Measurements from ENCODE around the gene CFAP100.

The CFAP100 gene

GRCh38 chr3:126438746-126439145, 44.0 kb downstream of the CFAP100 start:
- H3K4me3 ChIP-seq (ENCODE audit: low read length) = no peak overlapping the region
- TF ChIP-seq, protein P1, sequence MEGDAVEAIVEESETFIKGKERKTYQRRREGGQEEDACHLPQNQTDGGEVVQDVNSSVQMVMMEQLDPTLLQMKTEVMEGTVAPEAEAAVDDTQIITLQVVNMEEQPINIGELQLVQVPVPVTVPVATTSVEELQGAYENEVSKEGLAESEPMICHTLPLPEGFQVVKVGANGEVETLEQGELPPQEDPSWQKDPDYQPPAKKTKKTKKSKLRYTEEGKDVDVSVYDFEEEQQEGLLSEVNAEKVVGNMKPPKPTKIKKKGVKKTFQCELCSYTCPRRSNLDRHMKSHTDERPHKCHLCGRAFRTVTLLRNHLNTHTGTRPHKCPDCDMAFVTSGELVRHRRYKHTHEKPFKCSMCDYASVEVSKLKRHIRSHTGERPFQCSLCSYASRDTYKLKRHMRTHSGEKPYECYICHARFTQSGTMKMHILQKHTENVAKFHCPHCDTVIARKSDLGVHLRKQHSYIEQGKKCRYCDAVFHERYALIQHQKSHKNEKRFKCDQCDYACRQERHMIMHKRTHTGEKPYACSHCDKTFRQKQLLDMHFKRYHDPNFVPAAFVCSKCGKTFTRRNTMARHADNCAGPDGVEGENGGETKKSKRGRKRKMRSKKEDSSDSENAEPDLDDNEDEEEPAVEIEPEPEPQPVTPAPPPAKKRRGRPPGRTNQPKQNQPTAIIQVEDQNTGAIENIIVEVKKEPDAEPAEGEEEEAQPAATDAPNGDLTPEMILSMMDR (conservative IDR thresholded peaks at IDR 0.05; ENCODE audit: low read length) = no peak
- DNase-seq (ENCODE audit: low read depth) = no peak

DNA sequence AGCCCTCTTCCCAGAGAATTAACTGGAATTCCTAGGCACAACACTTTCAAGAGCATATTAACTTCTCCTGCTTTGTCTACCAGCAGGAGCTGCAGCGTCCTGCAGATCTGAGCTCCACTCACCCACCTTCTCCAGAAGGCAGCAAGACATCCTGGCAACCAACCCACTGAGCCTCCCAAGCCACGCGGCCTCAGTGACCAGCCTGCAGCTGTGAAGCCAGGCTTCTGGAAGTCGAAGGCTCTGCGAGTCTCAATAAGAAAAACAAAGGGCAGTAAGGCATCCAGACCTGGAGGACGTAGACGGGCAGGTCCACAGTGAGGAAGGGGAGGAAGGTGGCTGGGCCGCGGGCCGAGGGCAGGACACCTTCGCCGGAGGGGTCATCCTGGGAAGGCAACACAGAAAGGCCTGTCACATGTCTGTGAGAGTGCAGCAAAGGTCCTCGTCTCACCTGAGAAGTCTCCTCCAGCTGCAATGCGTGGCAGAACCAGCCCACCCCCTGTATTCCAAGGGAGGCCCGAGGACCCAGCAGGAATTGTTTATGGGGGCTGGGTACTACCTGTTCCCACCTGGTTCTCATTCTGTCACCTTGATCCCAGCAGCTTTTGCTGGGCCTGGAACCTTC, 44.7 kb downstream of the CFAP100 start:
- no peak for DNase-seq (ENCODE audit: low read depth)
- TF ChIP-seq, protein P1 (conservative IDR thresholded peaks at IDR 0.05; ENCODE audit: low read length) = no peak
- H3K4me3 ChIP-seq (ENCODE audit: low read length) = no peak overlapping the region

GRCh38 chr3:126439968-126440708, 45.4 kb downstream of the CFAP100 start:
- TF ChIP-seq, protein P1 (conservative IDR thresholded peaks at IDR 0.05; ENCODE audit: low read length) = no peak
- H3K4me3 ChIP-seq (ENCODE audit: low read length) = no peak overlapping the region
- no peak for DNase-seq (ENCODE audit: low read depth)

- DNase-seq (ENCODE audit: low read depth) = no peak
- TF ChIP-seq, protein P1 (conservative IDR thresholded peaks at IDR 0.05; ENCODE audit: low read length) = no peak
- no peak overlapping the region for H3K4me3 ChIP-seq (ENCODE audit: low read length)
Measured at GRCh38 chr3:126440709-126440995, 45.9 kb downstream of the CFAP100 start.

GRCh38 chr3:126441256-126441880, 46.7 kb downstream of the CFAP100 start:
- DNase-seq (ENCODE audit: low read depth) = no peak
- TF ChIP-seq, protein P1 (conservative IDR thresholded peaks at IDR 0.05; ENCODE audit: low read length) = no peak
- no peak overlapping the region for H3K4me3 ChIP-seq (ENCODE audit: low read length)

DNA sequence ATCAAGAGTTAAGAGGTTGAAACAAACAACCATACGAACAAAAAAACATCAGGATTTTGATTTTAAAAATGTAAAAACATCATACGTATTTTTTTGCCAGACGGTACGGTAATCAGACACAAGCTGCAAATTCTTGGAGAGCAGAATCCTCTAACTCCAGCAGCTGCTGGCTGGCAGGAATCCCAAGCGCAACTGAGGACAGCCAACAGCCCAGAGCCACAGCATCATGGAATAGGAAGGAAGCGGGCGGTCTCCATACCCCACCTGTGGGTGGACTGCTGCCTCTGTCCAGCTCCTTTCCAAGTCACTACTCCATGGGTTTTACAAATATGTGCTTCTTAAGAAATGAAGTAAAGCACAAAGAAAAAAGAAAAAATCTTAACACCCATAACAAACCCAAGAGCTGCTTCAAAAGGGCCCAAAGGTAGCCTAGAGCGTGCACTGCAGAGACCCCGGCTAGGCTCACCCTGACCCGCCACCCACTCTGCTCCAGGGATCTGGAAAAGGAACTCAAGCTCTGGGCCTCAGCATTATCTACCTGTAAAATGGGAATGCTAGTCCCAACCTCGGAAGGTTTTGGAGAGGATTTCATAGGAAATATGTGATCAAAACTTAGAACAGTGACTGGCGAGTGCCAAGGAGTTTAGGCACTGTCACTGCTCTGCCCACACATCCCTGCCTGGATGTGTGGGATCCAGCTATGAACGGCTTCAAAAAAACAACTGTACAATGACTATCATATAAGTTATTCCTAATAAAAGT, 47.6 kb downstream of the CFAP100 start:
- DNase-seq (ENCODE audit: low read depth) = no peak
- TF ChIP-seq, protein P1 (conservative IDR thresholded peaks at IDR 0.05; ENCODE audit: low read length) = no peak
- H3K4me3 ChIP-seq (ENCODE audit: low read length) = no peak overlapping the region
